Measurements from ENCODE around the gene BRD2. TPM values are rescaled to one million over a fixed set of nuclear protein-coding genes. Genes with fewer than 3 reads are reported as not detected.

BRD2 gene
- total and polyA plus RNA-seq, 9 of the 15 experiments (the other 6 are each of a cell fraction or from before 2014, with no cell fraction given) = 19.0 to 252 (median 181) TPM

DNA sequence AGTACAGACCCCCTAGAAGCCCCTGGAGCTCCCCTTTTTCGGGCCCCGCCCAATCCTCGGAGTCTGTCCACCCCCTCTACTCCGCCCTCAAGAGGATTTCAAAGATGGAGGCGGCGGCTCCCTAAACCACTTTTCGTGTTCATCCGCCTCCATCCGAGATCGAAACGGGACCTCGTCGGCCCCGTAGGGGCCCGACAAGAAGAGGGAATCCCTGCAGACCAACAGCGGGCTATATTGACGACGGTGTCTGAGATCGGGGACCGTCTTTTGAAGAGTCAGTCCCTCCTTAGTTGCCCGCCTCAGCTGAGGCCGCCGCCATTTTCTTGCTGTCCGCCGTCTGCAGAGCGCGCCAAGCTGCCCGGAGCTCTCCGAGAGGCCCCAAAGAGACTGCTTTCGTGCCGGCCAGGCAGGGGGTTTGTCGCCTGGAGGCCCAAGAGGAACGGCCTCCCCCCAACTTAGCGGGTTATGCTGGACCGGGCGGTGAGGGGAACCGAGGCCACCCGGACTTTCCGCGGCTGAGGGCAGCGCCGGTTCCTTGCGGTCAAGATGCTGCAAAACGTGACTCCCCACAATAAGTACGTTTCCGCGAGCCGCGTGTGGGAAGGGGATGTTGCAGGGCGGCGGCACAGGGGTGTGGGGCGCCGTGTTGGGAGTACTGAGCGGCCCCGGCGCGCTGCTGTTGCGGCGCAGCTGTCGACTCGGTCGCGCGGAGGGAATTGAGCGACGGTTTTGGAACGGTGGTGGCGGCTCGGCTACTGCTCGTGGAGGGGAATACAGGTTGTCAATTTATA is 4.2 kb downstream of the BRD2 start (continued):
- TF ChIP-seq, protein P1, sequence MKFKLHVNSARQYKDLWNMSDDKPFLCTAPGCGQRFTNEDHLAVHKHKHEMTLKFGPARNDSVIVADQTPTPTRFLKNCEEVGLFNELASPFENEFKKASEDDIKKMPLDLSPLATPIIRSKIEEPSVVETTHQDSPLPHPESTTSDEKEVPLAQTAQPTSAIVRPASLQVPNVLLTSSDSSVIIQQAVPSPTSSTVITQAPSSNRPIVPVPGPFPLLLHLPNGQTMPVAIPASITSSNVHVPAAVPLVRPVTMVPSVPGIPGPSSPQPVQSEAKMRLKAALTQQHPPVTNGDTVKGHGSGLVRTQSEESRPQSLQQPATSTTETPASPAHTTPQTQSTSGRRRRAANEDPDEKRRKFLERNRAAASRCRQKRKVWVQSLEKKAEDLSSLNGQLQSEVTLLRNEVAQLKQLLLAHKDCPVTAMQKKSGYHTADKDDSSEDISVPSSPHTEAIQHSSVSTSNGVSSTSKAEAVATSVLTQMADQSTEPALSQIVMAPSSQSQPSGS (CRISPR knock-in tag; IDR thresholded peaks at IDR 0.05) = no peak
- TF ChIP-seq L3MBTL2 (IDR thresholded peaks at IDR 0.05) (no peak), IFI16 (CRISPR knock-in tag; IDR thresholded peaks at IDR 0.05) (no peak), NFATC3 (IDR thresholded peaks at IDR 0.05) (peak; percentile 79; the same call in 1 of the 2 replicates), PHTF2 (CRISPR knock-in tag; IDR thresholded peaks at IDR 0.05) (no peak), ARID2 (IDR thresholded peaks at IDR 0.05) (0 out of 2 replicates have a peak, but pooled peaks have one; percentile 4), NCOA2 (IDR thresholded peaks at IDR 0.05; ENCODE audit: partially characterized antibody in 2 of 2) (no peak), ASH1L (IDR thresholded peaks at IDR 0.05; ENCODE audit: borderline replicate concordance, low read depth, partially characterized antibody) (no peak), EP300 (IDR thresholded peaks at IDR 0.05; ENCODE audit: low read length) (no peak), CREB1 (IDR thresholded peaks at IDR 0.05) (peak; percentile 60), CREB1 (CRISPR knock-in tag; IDR thresholded peaks at IDR 0.05) (no peak), ZBED1 (IDR thresholded peaks at IDR 0.05) (peak; percentile 74; the same call in 1 of the 2 replicates), GABPA (tag; conservative IDR thresholded peaks at IDR 0.05; ENCODE audit: low read depth) (no peak), ZNF717 (CRISPR knock-in tag; IDR thresholded peaks at IDR 0.05) (no peak), KLF13 (tag; IDR thresholded peaks at IDR 0.05; ENCODE audit: borderline replicate concordance, low read depth) (no peak), CREBBP (IDR thresholded peaks at IDR 0.05; ENCODE audit: low read depth, low read length) (no peak), JUND (IDR thresholded peaks at IDR 0.05; ENCODE audit: borderline replicate concordance, low read depth, low read length) (no peak), JUND (tag; IDR thresholded peaks at IDR 0.05; ENCODE audit: borderline replicate concordance, low read depth, low read length) (no peak), RBM14 (IDR thresholded peaks at IDR 0.05; ENCODE audit: borderline replicate concordance, insufficient read depth, low read depth, low read length) (peak; percentile 92; the same call in 1 of the 2 replicates), SMARCC2 (IDR thresholded peaks at IDR 0.05; ENCODE audit: low read depth) (no peak)
- TF ChIP-seq, protein P2, sequence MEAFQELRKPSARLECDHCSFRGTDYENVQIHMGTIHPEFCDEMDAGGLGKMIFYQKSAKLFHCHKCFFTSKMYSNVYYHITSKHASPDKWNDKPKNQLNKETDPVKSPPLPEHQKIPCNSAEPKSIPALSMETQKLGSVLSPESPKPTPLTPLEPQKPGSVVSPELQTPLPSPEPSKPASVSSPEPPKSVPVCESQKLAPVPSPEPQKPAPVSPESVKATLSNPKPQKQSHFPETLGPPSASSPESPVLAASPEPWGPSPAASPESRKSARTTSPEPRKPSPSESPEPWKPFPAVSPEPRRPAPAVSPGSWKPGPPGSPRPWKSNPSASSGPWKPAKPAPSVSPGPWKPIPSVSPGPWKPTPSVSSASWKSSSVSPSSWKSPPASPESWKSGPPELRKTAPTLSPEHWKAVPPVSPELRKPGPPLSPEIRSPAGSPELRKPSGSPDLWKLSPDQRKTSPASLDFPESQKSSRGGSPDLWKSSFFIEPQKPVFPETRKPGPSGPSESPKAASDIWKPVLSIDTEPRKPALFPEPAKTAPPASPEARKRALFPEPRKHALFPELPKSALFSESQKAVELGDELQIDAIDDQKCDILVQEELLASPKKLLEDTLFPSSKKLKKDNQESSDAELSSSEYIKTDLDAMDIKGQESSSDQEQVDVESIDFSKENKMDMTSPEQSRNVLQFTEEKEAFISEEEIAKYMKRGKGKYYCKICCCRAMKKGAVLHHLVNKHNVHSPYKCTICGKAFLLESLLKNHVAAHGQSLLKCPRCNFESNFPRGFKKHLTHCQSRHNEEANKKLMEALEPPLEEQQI (IDR thresholded peaks at IDR 0.05) = no peak
- TF ChIP-seq, protein P3, sequence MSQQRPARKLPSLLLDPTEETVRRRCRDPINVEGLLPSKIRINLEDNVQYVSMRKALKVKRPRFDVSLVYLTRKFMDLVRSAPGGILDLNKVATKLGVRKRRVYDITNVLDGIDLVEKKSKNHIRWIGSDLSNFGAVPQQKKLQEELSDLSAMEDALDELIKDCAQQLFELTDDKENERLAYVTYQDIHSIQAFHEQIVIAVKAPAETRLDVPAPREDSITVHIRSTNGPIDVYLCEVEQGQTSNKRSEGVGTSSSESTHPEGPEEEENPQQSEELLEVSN (IDR thresholded peaks at IDR 0.05; ENCODE audit: borderline replicate concordance in 1 of 2, extremely low read depth in 1 of 2, insufficient read depth in 1 of 2, insufficient read length in 1 of 2, low read depth in 1 of 2, low read length in 1 of 2, poor library complexity in 1 of 2, severe bottlenecking in 1 of 2) = no peak
- TF ChIP-seq, protein P4, sequence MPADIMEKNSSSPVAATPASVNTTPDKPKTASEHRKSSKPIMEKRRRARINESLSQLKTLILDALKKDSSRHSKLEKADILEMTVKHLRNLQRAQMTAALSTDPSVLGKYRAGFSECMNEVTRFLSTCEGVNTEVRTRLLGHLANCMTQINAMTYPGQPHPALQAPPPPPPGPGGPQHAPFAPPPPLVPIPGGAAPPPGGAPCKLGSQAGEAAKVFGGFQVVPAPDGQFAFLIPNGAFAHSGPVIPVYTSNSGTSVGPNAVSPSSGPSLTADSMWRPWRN (IDR thresholded peaks at IDR 0.05; ENCODE audit: low read depth) = no peak

Measured in K562 (cell line).